ENCODE results near the gene GALNT10.

The GALNT10 gene

DNA sequence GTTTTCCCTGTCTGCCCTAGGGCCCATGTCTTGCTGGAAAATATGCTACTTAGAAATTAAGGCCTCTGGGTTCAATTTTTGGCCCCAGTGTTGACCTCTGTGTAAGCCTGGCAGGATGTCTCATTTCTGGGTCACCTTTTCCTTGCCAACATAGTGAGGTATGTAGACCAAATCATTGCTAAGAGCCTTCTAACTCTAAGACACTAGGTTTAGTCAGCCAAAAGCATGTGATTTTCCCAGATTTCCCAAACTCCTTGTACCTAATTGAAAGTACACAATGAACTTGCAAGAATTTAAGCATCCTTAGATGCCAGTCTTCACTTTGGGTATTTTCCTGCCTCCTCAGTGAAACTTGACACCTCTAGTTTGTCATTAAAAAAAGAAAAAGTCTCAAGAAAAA lies 77.0 kb downstream of the GALNT10 start:
- no peaks in the 10 kb centered on the region for H4K20me1 ChIP-seq (ENCODE audit: control insufficient read depth, insufficient read depth, low read depth, low read length)
- H3K9me2 ChIP-seq (replicated peaks; ENCODE audit: control insufficient read depth, low read length), result no peaks in the 10 kb centered on the region
- H3K9me3 ChIP-seq (ENCODE audit: control insufficient read depth, insufficient read depth, low read length), result no peaks in the 10 kb centered on the region
- no peak overlapping the region for H3K4me2 ChIP-seq (ENCODE audit: low read length)
- no peaks in the 10 kb centered on the region for H3K27me3 ChIP-seq (ENCODE audit: control insufficient read depth, low read length)
- H3K79me2 ChIP-seq (ENCODE audit: control insufficient read depth, low read length), result no peaks in the 10 kb centered on the region
- no peak overlapping the region for H3K4me3 ChIP-seq (ENCODE audit: low read length)
- TF ChIP-seq, protein P1, sequence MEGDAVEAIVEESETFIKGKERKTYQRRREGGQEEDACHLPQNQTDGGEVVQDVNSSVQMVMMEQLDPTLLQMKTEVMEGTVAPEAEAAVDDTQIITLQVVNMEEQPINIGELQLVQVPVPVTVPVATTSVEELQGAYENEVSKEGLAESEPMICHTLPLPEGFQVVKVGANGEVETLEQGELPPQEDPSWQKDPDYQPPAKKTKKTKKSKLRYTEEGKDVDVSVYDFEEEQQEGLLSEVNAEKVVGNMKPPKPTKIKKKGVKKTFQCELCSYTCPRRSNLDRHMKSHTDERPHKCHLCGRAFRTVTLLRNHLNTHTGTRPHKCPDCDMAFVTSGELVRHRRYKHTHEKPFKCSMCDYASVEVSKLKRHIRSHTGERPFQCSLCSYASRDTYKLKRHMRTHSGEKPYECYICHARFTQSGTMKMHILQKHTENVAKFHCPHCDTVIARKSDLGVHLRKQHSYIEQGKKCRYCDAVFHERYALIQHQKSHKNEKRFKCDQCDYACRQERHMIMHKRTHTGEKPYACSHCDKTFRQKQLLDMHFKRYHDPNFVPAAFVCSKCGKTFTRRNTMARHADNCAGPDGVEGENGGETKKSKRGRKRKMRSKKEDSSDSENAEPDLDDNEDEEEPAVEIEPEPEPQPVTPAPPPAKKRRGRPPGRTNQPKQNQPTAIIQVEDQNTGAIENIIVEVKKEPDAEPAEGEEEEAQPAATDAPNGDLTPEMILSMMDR (IDR thresholded peaks at IDR 0.05; ENCODE audit: low read depth, low read length, poor library complexity, severe bottlenecking), result no peak
- TF ChIP-seq EZH2phosphoT487 (IDR thresholded peaks at IDR 0.05; ENCODE audit: borderline replicate concordance, low read length), result no peak
- H3F3A ChIP-seq (ENCODE audit: control insufficient read depth, insufficient read depth), result no peaks in the 10 kb centered on the region
- H3K36me3 ChIP-seq (ENCODE audit: control insufficient read depth, low read length), result no peaks in the 10 kb centered on the region
- H3K27ac ChIP-seq (ENCODE audit: low read depth, low read length), result no peak overlapping the region
- no peaks in the 10 kb centered on the region for H3K4me1 ChIP-seq (ENCODE audit: control insufficient read depth, low read length)

DNA sequence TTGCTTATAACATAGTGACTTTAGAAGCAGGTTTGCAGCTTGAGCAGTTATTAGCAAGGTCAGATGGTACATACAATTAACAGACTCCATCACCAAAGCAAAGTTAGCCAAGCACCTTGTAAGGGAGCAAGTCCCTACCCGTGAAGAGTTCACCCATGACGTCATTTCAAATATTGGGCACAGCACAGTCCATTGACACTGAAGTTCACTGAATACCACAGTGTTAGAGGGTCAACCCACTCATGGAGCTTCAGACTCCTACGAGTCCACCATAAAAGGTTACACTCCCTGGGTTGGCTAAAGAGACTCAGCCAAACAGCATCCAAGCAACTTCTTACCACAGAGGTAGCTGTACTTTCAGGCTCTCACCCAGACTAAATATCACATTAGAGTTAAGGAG lies 77.5 kb downstream of the GALNT10 start:
- TF ChIP-seq EZH2phosphoT487 (IDR thresholded peaks at IDR 0.05; ENCODE audit: borderline replicate concordance, low read length), result no peak
- TF ChIP-seq, protein P1 (IDR thresholded peaks at IDR 0.05; ENCODE audit: low read depth, low read length, poor library complexity, severe bottlenecking), result no peak
- Histone ChIP-seq H3K27me3 (ENCODE audit: control insufficient read depth, low read length) (no peaks in the 10 kb centered on the region), H3K4me3 (ENCODE audit: low read length) (no peak overlapping the region), H3K4me1 (ENCODE audit: control insufficient read depth, low read length) (no peaks in the 10 kb centered on the region), H3K9me3 (ENCODE audit: control insufficient read depth, insufficient read depth, low read length) (no peaks in the 10 kb centered on the region), H4K20me1 (ENCODE audit: control insufficient read depth, insufficient read depth, low read depth, low read length) (no peaks in the 10 kb centered on the region), H3K27ac (ENCODE audit: low read depth, low read length) (no peak overlapping the region), H3K9me2 (replicated peaks; ENCODE audit: control insufficient read depth, low read length) (no peaks in the 10 kb centered on the region), H3F3A (ENCODE audit: control insufficient read depth, insufficient read depth) (no peaks in the 10 kb centered on the region), H3K4me2 (ENCODE audit: low read length) (no peak overlapping the region), H3K36me3 (ENCODE audit: control insufficient read depth, low read length) (no peaks in the 10 kb centered on the region), H3K79me2 (ENCODE audit: control insufficient read depth, low read length) (no peaks in the 10 kb centered on the region)

DNA sequence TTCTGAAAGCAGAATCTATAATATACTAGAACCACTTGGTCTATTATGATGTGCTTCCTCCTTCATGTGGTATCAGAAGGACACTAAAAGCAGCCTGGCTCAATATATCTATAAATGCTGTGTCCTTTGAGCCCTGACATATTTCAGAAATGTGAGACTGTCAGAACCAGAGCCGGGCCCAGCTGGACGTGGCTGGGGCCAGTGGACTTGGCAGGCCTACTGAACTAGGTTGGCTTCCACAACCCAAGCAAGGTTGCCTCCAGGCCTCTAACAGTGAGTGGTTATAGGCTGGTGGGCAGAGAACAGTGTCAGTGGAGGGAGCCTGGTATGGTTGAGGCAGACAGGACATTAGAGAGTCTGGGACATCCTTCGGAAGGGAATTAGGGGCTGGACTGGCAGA lies 78.9 kb downstream of the GALNT10 start:
- TF ChIP-seq, protein P1 (IDR thresholded peaks at IDR 0.05; ENCODE audit: low read depth, low read length, poor library complexity, severe bottlenecking), result no peak
- no peak for TF ChIP-seq EZH2phosphoT487 (IDR thresholded peaks at IDR 0.05; ENCODE audit: borderline replicate concordance, low read length)
- Histone ChIP-seq H3K9me2 (replicated peaks; ENCODE audit: control insufficient read depth, low read length) (no peaks in the 10 kb centered on the region), H3K27me3 (ENCODE audit: control insufficient read depth, low read length) (no peaks in the 10 kb centered on the region), H3K4me3 (ENCODE audit: low read length) (no peak overlapping the region), H3K79me2 (ENCODE audit: control insufficient read depth, low read length) (no peaks in the 10 kb centered on the region), H3K9me3 (ENCODE audit: control insufficient read depth, insufficient read depth, low read length) (no peaks in the 10 kb centered on the region), H4K20me1 (ENCODE audit: control insufficient read depth, insufficient read depth, low read depth, low read length) (no peaks in the 10 kb centered on the region), H3K36me3 (ENCODE audit: control insufficient read depth, low read length) (no peaks in the 10 kb centered on the region), H3K4me1 (ENCODE audit: control insufficient read depth, low read length) (no peaks in the 10 kb centered on the region), H3K27ac (ENCODE audit: low read depth, low read length) (no peak overlapping the region), H3F3A (ENCODE audit: control insufficient read depth, insufficient read depth) (no peaks in the 10 kb centered on the region), H3K4me2 (ENCODE audit: low read length) (no peak overlapping the region)

DNA sequence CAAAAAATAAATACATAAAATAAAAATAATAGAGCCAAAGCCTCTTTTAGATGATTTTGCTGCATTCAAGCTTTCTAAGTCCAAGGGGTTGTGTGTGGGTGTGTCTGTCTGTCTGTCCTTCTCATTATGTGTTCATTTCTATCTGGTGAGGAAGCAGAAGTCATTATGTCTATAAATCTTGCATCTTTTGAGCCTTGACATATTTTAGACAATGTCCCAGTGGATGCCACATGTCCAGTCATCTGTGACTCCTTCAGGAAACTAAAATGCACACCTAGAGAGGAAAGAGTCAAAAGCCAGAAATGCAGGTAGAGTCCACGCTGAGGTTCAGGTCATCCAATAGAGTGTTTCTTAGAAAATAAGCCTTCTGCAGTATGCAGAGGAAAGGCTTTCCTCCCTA lies 80.9 kb downstream of the GALNT10 start:
- no peak overlapping the region for H3K4me2 ChIP-seq (ENCODE audit: low read length)
- H3K27ac ChIP-seq (ENCODE audit: low read depth, low read length), result no peak overlapping the region
- H4K20me1 ChIP-seq (ENCODE audit: control insufficient read depth, insufficient read depth, low read depth, low read length), result no peaks in the 10 kb centered on the region; the same call in 1 of the 2 replicates
- no peaks in the 10 kb centered on the region for H3K79me2 ChIP-seq (ENCODE audit: control insufficient read depth, low read length)
- TF ChIP-seq, protein P1 (IDR thresholded peaks at IDR 0.05; ENCODE audit: low read depth, low read length, poor library complexity, severe bottlenecking), result no peak
- no peak for TF ChIP-seq EZH2phosphoT487 (IDR thresholded peaks at IDR 0.05; ENCODE audit: borderline replicate concordance, low read length)
- H3K4me1 ChIP-seq (ENCODE audit: control insufficient read depth, low read length), result no peaks in the 10 kb centered on the region
- no peaks in the 10 kb centered on the region for H3K9me2 ChIP-seq (replicated peaks; ENCODE audit: control insufficient read depth, low read length)
- no peaks in the 10 kb centered on the region for H3K36me3 ChIP-seq (ENCODE audit: control insufficient read depth, low read length)
- H3F3A ChIP-seq (ENCODE audit: control insufficient read depth, insufficient read depth), result no peaks in the 10 kb centered on the region
- no peak overlapping the region for H3K4me3 ChIP-seq (ENCODE audit: low read length)
- H3K9me3 ChIP-seq (ENCODE audit: control insufficient read depth, insufficient read depth, low read length), result no peaks in the 10 kb centered on the region
- H3K27me3 ChIP-seq (ENCODE audit: control insufficient read depth, low read length), result no peaks in the 10 kb centered on the region
